OCI-M2 (cell line): Measurements from ENCODE around the gene TXNL4A.
"Not testable (repeated sequence)": the region's sequence is repeated elsewhere in the genome, so short reads cannot be mapped to it uniquely, and the experiment has no call there.

Experiments
- DNase-seq: peaks from one replicate; lab custom pipeline; 2025; ENCODE audit not compliant: unreplicated experiment; lab: John Stamatoyannopoulos, UW

The TXNL4A gene

GRCh38 chr18:79999701-80000100, 11.3 kb upstream of the TXNL4A start:
- not testable (repeated sequence) for DNase-seq

GRCh38 chr18:79991494-79991893, 3.1 kb upstream of the TXNL4A start:
- DNase-seq = no peak

- DNase-seq = no peak
These were observed 783 bp upstream of the TXNL4A start for GRCh38 chr18:79989195-79989497.

- peak; percentile 17 for DNase-seq
These were observed 302 bp downstream of the TXNL4A start for GRCh38 chr18:79988071-79988450.

- DNase-seq = no peak
These were observed 797 bp downstream of the TXNL4A start for GRCh38 chr18:79987566-79987965.

- DNase-seq = no peak
These were observed 1.6 kb downstream of the TXNL4A start for GRCh38 chr18:79986726-79987125.

GRCh38 chr18:79985172-79985571, 3.2 kb downstream of the TXNL4A start:
- no peak for DNase-seq

GRCh38 chr18:79983793-79984192, 4.6 kb downstream of the TXNL4A start:
- DNase-seq = no peak

- no peak for DNase-seq
These were observed 5.1 kb downstream of the TXNL4A start for GRCh38 chr18:79983253-79983652.

- no peak for DNase-seq
These were observed 5.6 kb downstream of the TXNL4A start for GRCh38 chr18:79982736-79983135.

GRCh38 chr18:79980585-79980984, 7.8 kb downstream of the TXNL4A start:
- no peak for DNase-seq

- DNase-seq = no peak
These were observed 8.5 kb downstream of the TXNL4A start for GRCh38 chr18:79979843-79980242.

GRCh38 chr18:79975985-79976680, 12.2 kb downstream of the TXNL4A start:
- DNase-seq = no peak

GRCh38 chr18:79975043-79975442, 13.3 kb downstream of the TXNL4A start:
- no peak for DNase-seq

- DNase-seq = no peak
These were observed 14.2 kb downstream of the TXNL4A start for GRCh38 chr18:79974025-79974654.

- DNase-seq = no peak
These were observed 14.8 kb downstream of the TXNL4A start for GRCh38 chr18:79973517-79973916.

GRCh38 chr18:79972720-79973119, 15.6 kb downstream of the TXNL4A start:
- no peak for DNase-seq

GRCh38 chr18:79971986-79972385, 16.4 kb downstream of the TXNL4A start:
- DNase-seq = no peak

GRCh38 chr18:79971211-79971952, 17.0 kb downstream of the TXNL4A start:
- DNase-seq = no peak

- no peak for DNase-seq
These were observed 17.8 kb downstream of the TXNL4A start for GRCh38 chr18:79970419-79971133.

GRCh38 chr18:79965119-79965902, 23.1 kb downstream of the TXNL4A start:
- DNase-seq = no peak
